IMR-90 (cell line): ENCODE results near the gene INPP5B. TPM values are rescaled to one million over a fixed set of nuclear protein-coding genes. Genes with fewer than 3 reads are reported as not detected.

Source experiments
- ATAC-seq: fragments of 200-7000 bp; cut with Tn5 transposase; 2 replicates; pipeline ENCODE4 v1.9.1; 2020; ENCODE audit warnings: low read depth, mild to moderate bottlenecking, moderate library complexity
- BruUV-seq: library from RNA; stranded (reverse); fragments of 400-500 nt; replicated peaks from 2 replicates; lab custom pipeline; 2021; lab: Mats Ljungman, UMichigan
- CTCF ChIA-PET: fragments of 300-600 bp; formaldehyde crosslinking; extraction: SDS; loops from one replicate; lab custom pipeline; 2021; ENCODE audit warnings: antibody characterized with exemption; lab: Yijun Ruan, JAX
- POLR2A ChIA-PET: fragments of 300-600 bp; sonication (Branson Sonifier 250); formaldehyde crosslinking; loops from one replicate; lab custom pipeline; 2022; ENCODE audit warnings: antibody characterized with exemption; ENCODE audit not compliant: unreplicated experiment; lab: Charles Lee
- DNase-seq: peaks from one replicate; pipeline ENCODE4 v3.0.0; 2013
- H2AFZ ChIP-seq: replicated peaks from 2 replicates; pipeline ENCODE3; 2013; ENCODE audit warnings: low read length, mild to moderate bottlenecking; ENCODE audit not compliant: poor library complexity
- H2AK5ac ChIP-seq: 2 replicates; pipeline ENCODE4 v1.6.1; 2013; ENCODE audit warnings: low read depth, low read length, inconsistent platforms
- H2AK9ac ChIP-seq: replicated peaks from 2 replicates; pipeline ENCODE3; 2013; ENCODE audit warnings: mild to moderate bottlenecking, low read depth, low read length, moderate library complexity; ENCODE audit not compliant: poor library complexity
- H2BK120ac ChIP-seq: 2 replicates; pipeline ENCODE4 v1.6.1; 2013; ENCODE audit warnings: low read depth, low read length, inconsistent platforms
- H2BK15ac ChIP-seq: 3 replicates; pipeline ENCODE4 v1.6.1; 2013; ENCODE audit warnings: low read depth, low read length, inconsistent platforms
- H2BK20ac ChIP-seq: 2 replicates; pipeline ENCODE4 v1.6.1; 2013; ENCODE audit warnings: low read depth, mild to moderate bottlenecking, inconsistent platforms, low read length, moderate library complexity
- H2BK5ac ChIP-seq: 2 replicates; pipeline ENCODE4 v1.6.1; 2013; ENCODE audit warnings: mild to moderate bottlenecking, low read depth, low read length, inconsistent platforms; ENCODE audit not compliant: poor library complexity, severe bottlenecking
- H3K14ac ChIP-seq: replicated peaks from 2 replicates; pipeline ENCODE4 v1.6.1; 2013; ENCODE audit warnings: low read depth, low read length, inconsistent platforms
- H3K18ac ChIP-seq: 2 replicates; pipeline ENCODE4 v1.6.1; 2013; ENCODE audit warnings: low read depth, low read length, control low read depth
- H3K23ac ChIP-seq: 2 replicates; pipeline ENCODE4 v1.6.1; 2013; ENCODE audit warnings: low read depth, low read length, inconsistent platforms
- H3K27ac ChIP-seq: 2 replicates; pipeline ENCODE4 v1.5.1; 2013; ENCODE audit warnings: mild to moderate bottlenecking, control low read depth, low read length; ENCODE audit not compliant: insufficient read depth
- H3K27me3 ChIP-seq: 2 replicates; pipeline ENCODE4 v1.6.1; 2013; ENCODE audit warnings: low read length; ENCODE audit not compliant: control insufficient read depth, insufficient read depth
- H3K36me3 ChIP-seq: 2 replicates; pipeline ENCODE4 v1.6.1; 2013; ENCODE audit warnings: low read length, mixed read lengths; ENCODE audit not compliant: control insufficient read depth, insufficient read depth
- H3K4ac ChIP-seq: 2 replicates; pipeline ENCODE4 v1.6.1; 2013; ENCODE audit warnings: low read depth, low read length, inconsistent platforms
- H3K4me1 ChIP-seq: 2 replicates; pipeline ENCODE4 v1.6.1; 2013; ENCODE audit warnings: low read length, mixed read lengths; ENCODE audit not compliant: control insufficient read depth, insufficient read depth
- H3K4me2 ChIP-seq: 2 replicates; pipeline ENCODE4 v1.6.1; 2013; ENCODE audit warnings: low read depth, mild to moderate bottlenecking, control low read depth, low read length, moderate library complexity
- H3K4me3 ChIP-seq: 2 replicates; pipeline ENCODE4 v1.5.1; 2013; ENCODE audit warnings: low read depth, mild to moderate bottlenecking, control low read depth, low read length, moderate library complexity; ENCODE audit not compliant: insufficient read depth
- H3K56ac ChIP-seq: 2 replicates; pipeline ENCODE4 v1.6.1; 2013; ENCODE audit warnings: low read length, inconsistent platforms; ENCODE audit not compliant: insufficient read depth; ENCODE audit errors: extremely low read depth
- H3K79me1 ChIP-seq, 2 experiments: 2 replicates each; pipeline ENCODE4 v1.6.1; 2013; ENCODE audit warnings: low read length in 2 of 2, inconsistent platforms in 1 of 2, low read depth in 1 of 2
- H3K9ac ChIP-seq: 2 replicates; pipeline ENCODE4 v1.6.1; 2013; ENCODE audit warnings: low read depth, low read length, control low read depth
- H3K9me1 ChIP-seq: 2 replicates; pipeline ENCODE4 v1.6.1; 2013; ENCODE audit warnings: low read length, inconsistent platforms; ENCODE audit not compliant: insufficient read depth
- H3K9me3 ChIP-seq: 2 replicates; pipeline ENCODE4 v1.6.1; 2013; ENCODE audit warnings: low read length; ENCODE audit not compliant: control insufficient read depth, insufficient read depth
- H4K20me1 ChIP-seq: 2 replicates; pipeline ENCODE4 v1.6.1; 2013; ENCODE audit warnings: low read length, inconsistent platforms; ENCODE audit not compliant: insufficient read depth
- H4K5ac ChIP-seq: 2 replicates; pipeline ENCODE4 v1.6.1; 2013; ENCODE audit warnings: mild to moderate bottlenecking, low read depth, low read length, control low read depth
- H4K8ac ChIP-seq, 2 experiments: 2 replicates each; pipeline ENCODE4 v1.6.1; 2013; ENCODE audit warnings: low read depth in 2 of 2, low read length in 2 of 2, control low read depth in 1 of 2, inconsistent platforms in 1 of 2
- H4K91ac ChIP-seq: 2 replicates; pipeline ENCODE4 v1.6.1; 2013; ENCODE audit warnings: low read depth, low read length, inconsistent platforms; ENCODE audit not compliant: insufficient read depth
- FOS ChIP-seq: fragments of 150-350 bp; IDR thresholded peaks from 2 replicates; pipeline ENCODE4 v1.6.1; 2016; ENCODE audit warnings: low read depth, low read length
- MAFK ChIP-seq: IDR thresholded peaks from 2 replicates; pipeline ENCODE4 v1.6.1; 2012; ENCODE audit warnings: low read depth, low read length, improper control_type of control experiment
- MAZ ChIP-seq: IDR thresholded peaks from 2 replicates; pipeline ENCODE4 v1.6.1; 2012; ENCODE audit warnings: low read depth, mild to moderate bottlenecking, low read length, improper control_type of control experiment, moderate library complexity, borderline replicate concordance
- NFE2L2 ChIP-seq: fragments of 150-350 bp; IDR thresholded peaks from 2 replicates; pipeline ENCODE4 v1.6.1; 2016; ENCODE audit warnings: low read depth, mild to moderate bottlenecking, low read length
- RAD21 ChIP-seq: IDR thresholded peaks from 2 replicates; pipeline ENCODE4 v1.6.1; 2012; ENCODE audit warnings: low read length, improper control_type of control experiment
- RCOR1 ChIP-seq: IDR thresholded peaks from 2 replicates; pipeline ENCODE4 v1.6.1; 2012; ENCODE audit warnings: mild to moderate bottlenecking, low read length, improper control_type of control experiment; ENCODE audit not compliant: insufficient replicate concordance
- WGBS, 2 experiments: methylation state at CpG; one replicate each; pipeline versions ENCODE4 v1.1.5 to v1.1.7; 2013; ENCODE audit warnings: missing lambda C conversion rate in 2 of 2; ENCODE audit not compliant: insufficient read length in 1 of 2; ENCODE audit errors: extremely low coverage in 2 of 2; 5-methylcytosine and 5-hydroxymethylcytosine counted together
- dilution Hi-C: fragments of 300-500 bp; cut with HindIII; formaldehyde crosslinking; loops from one replicate; pipeline ENCODE4 v1.14.3; 2018; ENCODE audit warnings: low sequenced_read_pairs; ENCODE audit not compliant: unreplicated experiment
- in situ Hi-C: fragments of 300-500 bp; cut with MboI; formaldehyde crosslinking; loops from 3 replicates; pipeline ENCODE4 v1.14.3; 2019; ENCODE audit warnings: low sequenced_read_pairs, inconsistent platforms, mixed read lengths
- intact Hi-C: fragments of 100-400 bp; cut with micrococcal nuclease; formaldehyde crosslinking; loops from 2 replicates; pipeline ENCODE4 v1.10.0; 2022
- polyA plus RNA-seq, 3 experiments: library from polyadenylated mRNA; depleted of rRNA; stranded (reverse); fragments of >200 nt; gene quantifications; 2 replicates each; pipeline ENCODE4 v1.2.3, GENCODE V29; 2012; ENCODE audit warnings: low replicate concordance in 1 of 3
- total RNA-seq: library from RNA; depleted of rRNA; stranded (reverse); fragments of >200 nt; gene quantifications from 2 replicates; pipeline ENCODE4 v1.2.3, GENCODE V29; 2012

Gene INPP5B
- total and polyA plus RNA-seq, 2 of the 4 experiments (the other 2 are of a cell fraction): 9.4 to 20.4 TPM

GRCh38 chr1:37888022-37888700 lies 58.7 kb downstream of the INPP5B start:
- no peak overlapping the region for H2BK20ac ChIP-seq
- 0 out of 4 replicates have a peak, but pooled peaks cover 3 to 4% of the 10 kb centered on the region in 2 experiments for H3K79me1 ChIP-seq
- peaks cover 2% of the 10 kb centered on the region; the same call in 1 of the 2 replicates for H3K4me1 ChIP-seq
- ChIA-PET POLR2A (no interaction called here), CTCF (interaction anchor here (0.5 to 0.9 kb wide), 3 partner anchors 29 to 87 kb away, joined by 3 to 7 read pairs (median 3); partner anchors contain the start of genes C1orf122, MTF1 and YRDC)
- H2BK120ac ChIP-seq: no peak overlapping the region
- H3K27ac ChIP-seq: no peak overlapping the region
- H2BK15ac ChIP-seq: no peak overlapping the region
- dilution Hi-C loops: no loop called here
- H4K91ac ChIP-seq: no peak overlapping the region
- no peak overlapping the region for H4K5ac ChIP-seq
- no peak overlapping the region for H2AFZ ChIP-seq
- no peak overlapping the region for H3K56ac ChIP-seq
- peaks cover 3% of the 10 kb centered on the region for H3K9me3 ChIP-seq
- H3K14ac ChIP-seq: no peak overlapping the region
- in situ Hi-C loops: no loop called here
- no peak overlapping the region for H3K4me2 ChIP-seq
- no peak overlapping the region for H3K9ac ChIP-seq
- ATAC-seq: no peak
- H2AK5ac ChIP-seq: no peak overlapping the region
- H3K4me3 ChIP-seq: no peak overlapping the region
- no peaks in the 10 kb centered on the region for H3K27me3 ChIP-seq
- 60% methylated on average over 1 of the region's 6 CpGs; no CpG with 5 or more reads in 1 of the 2 experiments for WGBS, 2 experiments
- no peak for DNase-seq
- no peak overlapping the region for H3K4ac ChIP-seq
- peaks cover 45% of the 10 kb centered on the region for H3K36me3 ChIP-seq
- H3K23ac ChIP-seq: no peak overlapping the region
- no peak for TF ChIP-seq MAZ
- no peak for TF ChIP-seq NFE2L2
- TF ChIP-seq MAFK: no peak
- TF ChIP-seq RCOR1: no peak
- no peak for TF ChIP-seq RAD21
- no peak for TF ChIP-seq FOS
- no peak overlapping the region for H2AK9ac ChIP-seq
- no TSS peak for BruUV-seq
- no peaks in the 10 kb centered on the region for H4K20me1 ChIP-seq
- no peak overlapping the region for H4K8ac ChIP-seq
- H2BK5ac ChIP-seq: no peak overlapping the region
- H3K18ac ChIP-seq: no peak overlapping the region
- H3K9me1 ChIP-seq: no peaks in the 10 kb centered on the region
- intact Hi-C loops: no loop called here
